HepG2 (cell line): ENCODE measurements around the gene CCDC88A. TPM values are rescaled to one million over a fixed set of nuclear protein-coding genes. Genes with fewer than 3 reads are reported as not detected.
A peak's percentile ranks its signal among the peaks of the same experiment; 100 is the strongest.

ENCODE experiments used
- EP300 ChIP-seq, 3 experiments: sonication (generic) in 1 of 3; formaldehyde crosslinking in 1 of 3; IDR thresholded peaks; 2 replicates each; pipeline versions ENCODE4 v1.5.1 to v1.6.1; 2011 to 2020; ENCODE audit warnings: low read depth in 2 of 3, low read length in 2 of 3, borderline replicate concordance in 1 of 3, improper control_type of control experiment in 1 of 3, mild to moderate bottlenecking in 1 of 3, missing genetic modification reagents in 1 of 3, moderate library complexity in 1 of 3
- HMGA1 ChIP-seq: sonication (generic); formaldehyde crosslinking; conservative IDR thresholded peaks from 2 replicates; pipeline ENCODE4 v1.4.0; 2020; ENCODE audit warnings: missing genetic modification reagents
- KMT2A ChIP-seq: sonication (generic); formaldehyde crosslinking; IDR thresholded peaks from 2 replicates; pipeline ENCODE4 v1.4.0; 2020; ENCODE audit warnings: missing genetic modification reagents
- NFIB ChIP-seq: sonication (generic); formaldehyde crosslinking; IDR thresholded peaks from 2 replicates; pipeline ENCODE4 v1.9.0; 2021; ENCODE audit warnings: missing genetic modification reagents, mild to moderate bottlenecking, borderline replicate concordance
- NFKB2 ChIP-seq: sonication (generic); formaldehyde crosslinking; IDR thresholded peaks from 2 replicates; pipeline ENCODE4 v1.4.0; 2020; ENCODE audit warnings: missing genetic modification reagents, borderline replicate concordance
- NR0B2 ChIP-seq: sonication (generic); formaldehyde crosslinking; IDR thresholded peaks from 2 replicates; pipeline ENCODE4 v1.4.0; 2020; ENCODE audit warnings: mild to moderate bottlenecking, missing genetic modification reagents
- NR2F2 ChIP-seq: IDR thresholded peaks from 2 replicates; pipeline ENCODE4 v1.6.1; 2012; ENCODE audit warnings: low read depth, inconsistent platforms, borderline replicate concordance
- PAX8 ChIP-seq: sonication (generic); formaldehyde crosslinking; IDR thresholded peaks from 2 replicates; pipeline ENCODE4 v1.8.0; 2022; ENCODE audit warnings: mild to moderate bottlenecking, missing genetic modification reagents, borderline replicate concordance
- PRPF4 ChIP-seq: fragments of 200-400 bp; formaldehyde crosslinking; IDR thresholded peaks from 2 replicates; pipeline ENCODE4 v1.6.1; 2016; ENCODE audit warnings: low read length, low read depth; ENCODE audit not compliant: poor library complexity, severe bottlenecking
- RBAK ChIP-seq: sonication (generic); formaldehyde crosslinking; IDR thresholded peaks from 2 replicates; pipeline ENCODE4 v1.5.1; 2020; ENCODE audit warnings: mild to moderate bottlenecking, missing genetic modification reagents
- RXRA ChIP-seq: sonication (generic); formaldehyde crosslinking; IDR thresholded peaks from 2 replicates; pipeline ENCODE4 v1.5.1; 2020; ENCODE audit warnings: missing genetic modification reagents
- ZBTB33 ChIP-seq: sonication (generic); formaldehyde crosslinking; IDR thresholded peaks from 2 replicates; pipeline ENCODE4 v1.4.0; 2020; ENCODE audit warnings: missing genetic modification reagents
- ZFP91 ChIP-seq: sonication (generic); formaldehyde crosslinking; IDR thresholded peaks from 2 replicates; pipeline ENCODE4 v1.9.0; 2022; ENCODE audit warnings: missing genetic modification reagents, mild to moderate bottlenecking, borderline replicate concordance
- ZGPAT ChIP-seq: IDR thresholded peaks from 2 replicates; pipeline ENCODE4 v1.6.1; 2016; ENCODE audit warnings: mild to moderate bottlenecking
- ZNF275 ChIP-seq: sonication (generic); formaldehyde crosslinking; IDR thresholded peaks from 2 replicates; pipeline ENCODE4 v1.8.0; 2022; ENCODE audit warnings: missing genetic modification reagents, mild to moderate bottlenecking, inconsistent platforms, borderline replicate concordance
- ZNF619 ChIP-seq: sonication (generic); formaldehyde crosslinking; IDR thresholded peaks from 2 replicates; pipeline ENCODE4 v1.4.0; 2020; ENCODE audit warnings: mild to moderate bottlenecking, missing genetic modification reagents
- ZNF704 ChIP-seq: sonication (generic); formaldehyde crosslinking; IDR thresholded peaks from 2 replicates; pipeline ENCODE4 v1.8.1; 2023; ENCODE audit warnings: mild to moderate bottlenecking, inconsistent platforms, moderate library complexity, missing genetic modification reagents, borderline replicate concordance
- ZNF775 ChIP-seq: sonication (generic); formaldehyde crosslinking; IDR thresholded peaks from 2 replicates; pipeline ENCODE4 v1.4.0; 2020; ENCODE audit warnings: missing genetic modification reagents, mild to moderate bottlenecking, moderate library complexity, borderline replicate concordance
- ZNF83 ChIP-seq: sonication (generic); formaldehyde crosslinking; IDR thresholded peaks from 2 replicates; pipeline ENCODE4 v1.4.0; 2020; ENCODE audit warnings: missing genetic modification reagents, mild to moderate bottlenecking, borderline replicate concordance
- polyA plus RNA-seq, 8 experiments: library from polyadenylated mRNA; depleted of rRNA in 3 of 8; stranded (reverse) in 7 of 8; unstranded in 1 of 8; fragments of >200 nt; fragmentation: Illumina TruSeq in 4 of 8; extraction: Trizol in 4 of 8; gene quantifications; 2 replicates each; pipeline versions ENCODE4 v1.2.1 to v1.2.3, GENCODE V29; 2011 to 2016; ENCODE audit warnings: low read depth in 4 of 8, missing spikeins in 1 of 8, mixed read lengths in 1 of 8; ENCODE audit not compliant: insufficient read depth in 1 of 8
- total RNA-seq, 5 experiments: library from RNA; depleted of rRNA; stranded (reverse); fragments of >200 nt; fragmentation: Illumina TruSeq; extraction: Trizol; gene quantifications; 2 replicates each; pipeline ENCODE4 v1.2.3, GENCODE V29; 2016; ENCODE audit warnings: low read depth in 1 of 5

CCDC88A gene
- total and polyA plus RNA-seq, 2 of the 13 experiments (the other 11 are each of a cell fraction or from before 2014, with no cell fraction given) = 43.2 to 84.1 TPM

- TF ChIP-seq EP300 (IDR thresholded peaks at IDR 0.05; ENCODE audit: low read depth in 2 of 2, low read length in 2 of 2) (peak; percentile 72 to 76; a peak in 3 of 4 replicates), EP300 (CRISPR knock-in tag; IDR thresholded peaks at IDR 0.05; ENCODE audit: borderline replicate concordance) (peak; percentile 80), NFKB2 (CRISPR knock-in tag) (peak; percentile 97; the same call in 1 of the 2 replicates), ZNF704 (CRISPR knock-in tag) (peak; percentile 93), ZFP91 (CRISPR knock-in tag) (peak; percentile 98), PRPF4 (no peak), PAX8 (no peak; the same call in 1 of the 2 replicates), NFIB (no peak), ZGPAT (CRISPR knock-in tag) (peak; percentile 99), RBAK (CRISPR knock-in tag) (no peak), NR0B2 (CRISPR knock-in tag) (peak; percentile 74; the same call in 1 of the 2 replicates), HMGA1 (CRISPR knock-in tag) (no peak), RXRA (CRISPR knock-in tag) (peak; percentile 85; the same call in 1 of the 2 replicates), ZNF619 (CRISPR knock-in tag) (peak; percentile 82; the same call in 1 of the 2 replicates), NR2F2 (0 out of 2 replicates have a peak, but pooled peaks have one; percentile 21), ZBTB33 (peak; percentile 77), KMT2A (CRISPR knock-in tag) (peak; percentile 97), ZNF775 (no peak; the same call in 1 of the 2 replicates), ZNF275 (CRISPR knock-in tag) (peak; percentile 99; the same call in 1 of the 2 replicates), ZNF83 (CRISPR knock-in tag) (no peak; the same call in none of the 2 replicates)
These were observed at the start of gene CCDC88A (continued) for GRCh38 chr2:55419679-55420438.
